Panc1 (cell line): ENCODE measurements around the gene DSCAML1. TPM values are rescaled to one million over a fixed set of nuclear protein-coding genes. Genes with fewer than 3 reads are reported as not detected.

ENCODE experiments used
- ATAC-seq: fragments of 200-7000 bp; cut with Tn5 transposase; 2 replicates; pipeline ENCODE4 v1.9.1; 2020; ENCODE audit warnings: mild to moderate bottlenecking, moderate library complexity
- BruUV-seq: library from RNA; stranded (reverse); fragments of 400-500 nt; replicated peaks from 2 replicates; lab custom pipeline; 2021; lab: Mats Ljungman, UMichigan
- CTCF ChIA-PET: fragments of 300-600 bp; sonication (Branson Sonifier 250); formaldehyde crosslinking; loops from one replicate; lab custom pipeline; 2022; ENCODE audit warnings: antibody characterized with exemption; lab: Charles Lee
- POLR2A ChIA-PET: fragments of 300-600 bp; sonication (Branson Sonifier 250); formaldehyde crosslinking; loops from one replicate; lab custom pipeline; 2022; ENCODE audit warnings: antibody characterized with exemption; lab: Charles Lee
- DNase-seq: peaks from one replicate; pipeline ENCODE4 v3.0.0-alpha.2; 2010; ENCODE audit warnings: low read depth, low spot score
- H3K27ac ChIP-seq: 2 replicates; pipeline ENCODE4 v1.5.1; 2011; ENCODE audit warnings: mild to moderate bottlenecking, low read length, inconsistent platforms
- H3K27me3 ChIP-seq: fragments of 200-500 bp; sonication (Bioruptor generic); 2 replicates; pipeline ENCODE4 v1.6.0; 2014; ENCODE audit warnings: low read length, inconsistent platforms; ENCODE audit not compliant: control insufficient read depth, insufficient read depth
- H3K36me3 ChIP-seq: fragments of 200-500 bp; sonication (Bioruptor generic); 2 replicates; pipeline ENCODE4 v1.5.1; 2014; ENCODE audit warnings: inconsistent platforms, mild to moderate bottlenecking, low read length, moderate library complexity; ENCODE audit not compliant: control insufficient read depth, insufficient read depth
- H3K4me1 ChIP-seq: 2 replicates; pipeline ENCODE4 v1.5.1; 2011; ENCODE audit warnings: inconsistent platforms, mild to moderate bottlenecking, low read length, moderate library complexity; ENCODE audit not compliant: control insufficient read depth, insufficient read depth
- H3K4me3 ChIP-seq, 2 experiments: 2 replicates each; pipeline ENCODE4 v1.5.1; 2011 to 2012; ENCODE audit warnings: low read depth in 2 of 2, low read length in 2 of 2, mild to moderate bottlenecking in 2 of 2, inconsistent platforms in 1 of 2, moderate library complexity in 1 of 2
- H3K9me3 ChIP-seq: fragments of 200-500 bp; sonication (Bioruptor generic); 2 replicates; pipeline ENCODE4 v1.5.1; 2014; ENCODE audit warnings: low read depth, mild to moderate bottlenecking, inconsistent platforms, low read length, moderate library complexity; ENCODE audit not compliant: control insufficient read depth, insufficient read depth
- POLR2AphosphoS5 ChIP-seq: IDR thresholded peaks from 2 replicates; pipeline ENCODE4 v1.6.1; 2012; ENCODE audit warnings: mild to moderate bottlenecking, low read depth, low read length, moderate library complexity
- SIN3A ChIP-seq: IDR thresholded peaks from 2 replicates; pipeline ENCODE4 v1.6.1; 2012; ENCODE audit warnings: low read depth, mild to moderate bottlenecking, low read length, moderate library complexity, borderline replicate concordance; ENCODE audit not compliant: insufficient read depth
- TCF7L2 ChIP-seq: IDR thresholded peaks from 2 replicates; pipeline ENCODE4 v1.6.1; 2011; ENCODE audit warnings: mild to moderate bottlenecking, low read depth, low read length, inconsistent platforms
- in situ Hi-C: cut with HindIII; loops from 2 replicates; pipeline ENCODE4 v1.10.0; 2016; ENCODE audit warnings: low sequenced_read_pairs, low pct_unique_long_range_greater_than_20kb
- intact Hi-C: fragments of 100-400 bp; cut with micrococcal nuclease; formaldehyde crosslinking; loops from one replicate; pipeline ENCODE4 v1.10.0; 2022; ENCODE audit not compliant: unreplicated experiment
- total RNA-seq: library from RNA; stranded (reverse); gene quantifications from one replicate; pipeline ENCODE4 v1.2.1, GENCODE V29; 2021; ENCODE audit not compliant: unreplicated experiment
- TF ChIP-seq, protein P1 (sequence below): fragments of 450-650 bp; IDR thresholded peaks from 2 replicates; pipeline ENCODE4 v1.5.1; 2017; ENCODE audit warnings: mild to moderate bottlenecking
- TF ChIP-seq, protein P2 (sequence below), 2 experiments: IDR thresholded peaks; 2 replicates each; pipeline ENCODE4 v1.6.1; 2011 to 2012; ENCODE audit warnings: low read depth in 2 of 2, control low read depth in 1 of 2, low read length in 1 of 2, mild to moderate bottlenecking in 1 of 2, moderate library complexity in 1 of 2; ENCODE audit not compliant: insufficient read depth in 1 of 2

Gene DSCAML1
- total RNA-seq, 1 experiment from 2014 or later, result 1.6 TPM

DNA sequence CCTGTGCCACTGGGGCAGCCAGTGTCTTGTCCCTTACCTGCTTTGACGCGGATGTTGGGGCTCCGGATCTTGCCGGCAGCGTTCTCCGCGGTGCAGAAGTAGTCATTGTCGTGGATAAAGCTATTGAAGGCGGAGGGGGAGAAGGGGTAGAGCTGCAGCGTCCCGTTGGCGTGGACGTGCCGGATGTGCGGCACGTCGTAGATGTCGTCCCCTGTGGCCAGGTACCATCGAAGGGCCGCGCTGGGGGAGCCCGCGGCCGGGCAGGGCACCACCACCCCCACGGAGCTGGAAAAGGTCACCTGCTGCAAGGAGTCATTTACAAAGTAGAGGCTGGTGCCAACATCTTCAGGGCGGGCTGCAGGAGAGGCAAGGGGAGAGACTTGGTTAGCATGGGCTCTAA, 16.6 kb downstream of the DSCAML1 start:
- TF ChIP-seq, protein P1, sequence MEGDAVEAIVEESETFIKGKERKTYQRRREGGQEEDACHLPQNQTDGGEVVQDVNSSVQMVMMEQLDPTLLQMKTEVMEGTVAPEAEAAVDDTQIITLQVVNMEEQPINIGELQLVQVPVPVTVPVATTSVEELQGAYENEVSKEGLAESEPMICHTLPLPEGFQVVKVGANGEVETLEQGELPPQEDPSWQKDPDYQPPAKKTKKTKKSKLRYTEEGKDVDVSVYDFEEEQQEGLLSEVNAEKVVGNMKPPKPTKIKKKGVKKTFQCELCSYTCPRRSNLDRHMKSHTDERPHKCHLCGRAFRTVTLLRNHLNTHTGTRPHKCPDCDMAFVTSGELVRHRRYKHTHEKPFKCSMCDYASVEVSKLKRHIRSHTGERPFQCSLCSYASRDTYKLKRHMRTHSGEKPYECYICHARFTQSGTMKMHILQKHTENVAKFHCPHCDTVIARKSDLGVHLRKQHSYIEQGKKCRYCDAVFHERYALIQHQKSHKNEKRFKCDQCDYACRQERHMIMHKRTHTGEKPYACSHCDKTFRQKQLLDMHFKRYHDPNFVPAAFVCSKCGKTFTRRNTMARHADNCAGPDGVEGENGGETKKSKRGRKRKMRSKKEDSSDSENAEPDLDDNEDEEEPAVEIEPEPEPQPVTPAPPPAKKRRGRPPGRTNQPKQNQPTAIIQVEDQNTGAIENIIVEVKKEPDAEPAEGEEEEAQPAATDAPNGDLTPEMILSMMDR, result no peak
- TF ChIP-seq TCF7L2, result no peak
- no peak for TF ChIP-seq SIN3A
- no peak for TF ChIP-seq POLR2AphosphoS5
- TF ChIP-seq, protein P2, sequence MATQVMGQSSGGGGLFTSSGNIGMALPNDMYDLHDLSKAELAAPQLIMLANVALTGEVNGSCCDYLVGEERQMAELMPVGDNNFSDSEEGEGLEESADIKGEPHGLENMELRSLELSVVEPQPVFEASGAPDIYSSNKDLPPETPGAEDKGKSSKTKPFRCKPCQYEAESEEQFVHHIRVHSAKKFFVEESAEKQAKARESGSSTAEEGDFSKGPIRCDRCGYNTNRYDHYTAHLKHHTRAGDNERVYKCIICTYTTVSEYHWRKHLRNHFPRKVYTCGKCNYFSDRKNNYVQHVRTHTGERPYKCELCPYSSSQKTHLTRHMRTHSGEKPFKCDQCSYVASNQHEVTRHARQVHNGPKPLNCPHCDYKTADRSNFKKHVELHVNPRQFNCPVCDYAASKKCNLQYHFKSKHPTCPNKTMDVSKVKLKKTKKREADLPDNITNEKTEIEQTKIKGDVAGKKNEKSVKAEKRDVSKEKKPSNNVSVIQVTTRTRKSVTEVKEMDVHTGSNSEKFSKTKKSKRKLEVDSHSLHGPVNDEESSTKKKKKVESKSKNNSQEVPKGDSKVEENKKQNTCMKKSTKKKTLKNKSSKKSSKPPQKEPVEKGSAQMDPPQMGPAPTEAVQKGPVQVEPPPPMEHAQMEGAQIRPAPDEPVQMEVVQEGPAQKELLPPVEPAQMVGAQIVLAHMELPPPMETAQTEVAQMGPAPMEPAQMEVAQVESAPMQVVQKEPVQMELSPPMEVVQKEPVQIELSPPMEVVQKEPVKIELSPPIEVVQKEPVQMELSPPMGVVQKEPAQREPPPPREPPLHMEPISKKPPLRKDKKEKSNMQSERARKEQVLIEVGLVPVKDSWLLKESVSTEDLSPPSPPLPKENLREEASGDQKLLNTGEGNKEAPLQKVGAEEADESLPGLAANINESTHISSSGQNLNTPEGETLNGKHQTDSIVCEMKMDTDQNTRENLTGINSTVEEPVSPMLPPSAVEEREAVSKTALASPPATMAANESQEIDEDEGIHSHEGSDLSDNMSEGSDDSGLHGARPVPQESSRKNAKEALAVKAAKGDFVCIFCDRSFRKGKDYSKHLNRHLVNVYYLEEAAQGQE (IDR thresholded peaks at IDR 0.05; ENCODE audit: insufficient read depth in 1 of 2, low read depth in 2 of 2, low read length in 1 of 2), result no peak
- peaks cover 36% of the 10 kb centered on the region for H3K27me3 ChIP-seq
- H3K36me3 ChIP-seq, result no peaks in the 10 kb centered on the region
- no peaks in the 10 kb centered on the region for H3K4me1 ChIP-seq
- no peak for ATAC-seq
- intact Hi-C loops (no loop called here), in situ Hi-C loops (no loop called here)
- BruUV-seq, result no TSS peak
- no peaks in the 10 kb centered on the region for H3K9me3 ChIP-seq
- H3K4me3 ChIP-seq, result no peak overlapping the region
- no peak overlapping the region for H3K27ac ChIP-seq
- DNase-seq, result no peak
- ChIA-PET POLR2A (no interaction called here), CTCF (no interaction called here)

DNA sequence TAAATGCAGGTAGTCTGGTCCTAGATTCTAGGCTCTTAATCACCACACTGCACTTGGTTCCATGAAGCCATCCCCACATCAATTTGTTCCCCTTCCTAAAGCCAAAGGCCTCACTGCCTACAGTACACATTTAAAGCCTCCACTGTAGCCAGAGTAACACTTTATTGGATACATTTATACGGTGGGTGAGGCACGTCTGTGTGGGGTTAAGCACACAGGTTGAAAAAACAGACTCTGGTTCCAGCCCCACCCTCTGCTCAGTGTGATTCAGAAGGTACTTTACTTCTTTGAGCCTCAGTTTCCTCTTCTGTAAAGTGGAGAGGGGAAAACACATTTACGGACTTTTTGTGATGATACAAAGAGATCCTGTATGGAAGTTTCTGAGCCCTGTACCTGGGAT, 22.5 kb downstream of the DSCAML1 start:
- Histone ChIP-seq H3K9me3 (no peaks in the 10 kb centered on the region), H3K4me1 (no peaks in the 10 kb centered on the region), H3K27ac (no peak overlapping the region), H3K4me3 (no peak overlapping the region), H3K27me3 (peaks cover 15% of the 10 kb centered on the region), H3K36me3 (no peaks in the 10 kb centered on the region)
- intact Hi-C loops, result no loop called here
- no peak for ATAC-seq
- ChIA-PET CTCF (no interaction called here), POLR2A (no interaction called here)
- TF ChIP-seq, protein P1, result no peak
- TF ChIP-seq, protein P2 (IDR thresholded peaks at IDR 0.05; ENCODE audit: insufficient read depth in 1 of 2, low read depth in 2 of 2, low read length in 1 of 2), result no peak
- TF ChIP-seq POLR2AphosphoS5, result no peak
- no peak for TF ChIP-seq SIN3A
- TF ChIP-seq TCF7L2, result no peak
- DNase-seq, result no peak
- no TSS peak for BruUV-seq
- in situ Hi-C loops, result no loop called here
